ENCODE data around the gene SP110.
"Not testable (repeated sequence)": the region's sequence is repeated elsewhere in the genome, so short reads cannot be mapped to it uniquely, and the experiment has no call there.

The SP110 gene

GRCh38 chr2:230119827-230120226 lies 100.0 kb downstream of the SP110 start:
- DNase-seq: not testable (repeated sequence)
